ENCODE results near the gene GRIK5. TPM values are rescaled to one million over a fixed set of nuclear protein-coding genes. Genes with fewer than 3 reads are reported as not detected.
"Not testable (repeated sequence)": the region's sequence is repeated elsewhere in the genome, so short reads cannot be mapped to it uniquely, and the experiment has no call there.

The GRIK5 gene
- total RNA-seq, 2 donors from 2014 or later = 0.42 to 0.55 TPM

DNA sequence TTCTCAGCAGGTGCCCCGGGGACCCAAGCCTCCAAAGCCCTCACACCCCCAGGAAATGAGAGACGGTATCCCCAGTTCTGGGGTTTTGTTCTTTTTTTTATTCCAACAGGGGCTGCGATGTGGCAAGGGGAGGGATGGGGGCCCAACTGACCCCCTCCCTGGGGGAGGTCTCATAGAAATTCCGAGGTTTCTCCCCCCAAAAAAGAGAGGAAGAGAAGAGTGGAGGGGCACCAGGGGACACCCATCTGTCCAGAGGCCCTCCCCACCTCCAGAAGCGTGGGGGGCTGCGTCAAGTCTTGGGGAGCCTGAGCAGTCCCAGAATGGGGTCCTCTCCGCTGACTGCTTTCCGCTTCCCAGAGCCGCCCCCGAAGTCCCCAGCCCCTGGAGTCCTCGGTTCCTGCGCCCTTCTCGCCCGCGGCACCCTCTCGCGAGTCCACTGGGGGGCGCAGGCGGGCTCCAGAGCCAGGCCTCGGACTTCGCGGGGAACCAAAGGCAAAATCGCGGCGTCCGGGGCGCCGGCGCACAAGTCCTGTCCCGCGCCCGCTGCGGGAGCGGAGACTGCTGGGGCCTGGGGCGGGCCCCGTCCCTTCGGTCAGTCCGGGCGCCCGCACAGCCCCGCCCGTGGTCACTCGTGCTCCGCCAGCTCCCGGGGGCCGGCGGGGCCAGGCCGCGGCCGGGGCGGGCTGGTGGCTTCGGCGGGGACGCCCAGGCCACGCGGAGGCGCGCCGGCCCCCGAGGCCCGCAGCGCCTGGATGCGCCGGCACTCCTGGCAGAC is 71.6 kb downstream of the GRIK5 start:
- H3K36me3 Mint-ChIP-seq (ENCODE audit: low read depth) = peaks cover 21% of the 10 kb centered on the region
- H3K4me3 Mint-ChIP-seq = no peak overlapping the region
- no peak overlapping the region for H3K27ac Mint-ChIP-seq
- DNase-seq (peak in 2 of 3 donors; percentile 21 to 31), ATAC-seq (no peak)
- H3K9me3 ChIP-seq (ENCODE audit: control insufficient read depth, low read length, poor library complexity, severe bottlenecking) = no peaks in the 10 kb centered on the region
- H3K27me3 Mint-ChIP-seq = peaks cover 53% of the 10 kb centered on the region
- peaks cover 31% of the 10 kb centered on the region for H3K4me1 Mint-ChIP-seq

DNA sequence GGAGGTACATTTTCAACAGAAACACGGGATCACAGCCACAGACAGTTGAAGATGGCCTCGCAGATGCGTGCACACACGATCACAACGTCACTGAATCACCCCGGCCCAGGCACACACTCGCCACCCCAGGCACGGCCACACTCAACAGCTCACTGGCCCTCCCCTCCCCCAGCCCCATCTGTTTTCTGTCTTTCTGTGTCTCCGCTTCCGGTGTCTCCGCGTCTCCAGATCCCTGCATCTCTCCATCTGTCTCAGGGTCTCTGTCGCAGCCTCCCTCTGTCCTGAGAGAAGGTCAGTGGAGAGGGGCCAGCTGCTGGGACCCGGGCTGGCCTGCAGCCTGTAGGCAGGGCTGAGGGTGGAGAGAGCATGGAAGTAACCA is 72.2 kb downstream of the GRIK5 start:
- Mint-ChIP-seq H3K27me3 (peaks cover 51% of the 10 kb centered on the region), H3K4me3 (no peak overlapping the region), H3K4me1 (peaks cover 32% of the 10 kb centered on the region), H3K27ac (no peak overlapping the region), H3K36me3 (ENCODE audit: low read depth) (peaks cover 22% of the 10 kb centered on the region)
- no peak for DNase-seq
- no peaks in the 10 kb centered on the region for H3K9me3 ChIP-seq (ENCODE audit: control insufficient read depth, low read length, poor library complexity, severe bottlenecking)
- ATAC-seq = no peak

DNA sequence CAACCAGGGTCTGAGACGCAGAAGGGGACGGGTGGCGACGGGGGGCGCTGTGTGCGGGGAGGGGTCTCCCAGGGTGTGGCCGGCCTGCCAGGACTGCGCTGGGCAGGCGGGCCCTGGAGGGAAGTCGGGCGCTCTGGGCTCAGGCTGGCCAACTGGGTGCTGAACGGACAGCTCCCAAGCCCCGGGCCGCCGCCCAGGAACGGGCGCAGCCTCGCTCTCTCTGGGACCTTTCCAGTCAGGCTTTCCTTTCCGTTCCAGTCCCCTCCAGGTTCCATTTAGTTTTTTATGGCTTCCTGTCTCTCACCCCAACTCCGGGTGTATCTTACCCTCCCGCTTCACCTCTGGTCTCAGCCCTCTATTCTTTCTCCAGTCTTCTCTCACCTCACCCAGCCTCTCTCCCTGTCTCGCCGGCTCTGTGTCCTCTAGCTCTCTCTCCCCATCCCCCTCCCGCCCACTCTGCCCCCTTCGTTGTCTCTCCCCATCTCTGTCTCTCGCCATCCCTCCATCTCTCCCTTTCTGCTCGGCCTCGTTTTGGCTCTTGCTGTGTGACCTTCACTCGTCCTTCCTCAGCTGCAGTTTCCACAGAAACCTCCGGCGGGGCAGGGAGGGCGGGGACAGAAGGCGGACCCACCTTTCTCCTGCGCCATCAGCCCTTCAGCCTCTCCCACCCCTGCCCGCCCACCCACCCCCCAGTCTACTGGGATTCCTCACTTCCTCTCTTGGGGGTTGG is 72.7 kb downstream of the GRIK5 start:
- peak; percentile 29 for ATAC-seq
- peak in 2 of 3 donors; percentile 29 to 30 for DNase-seq
- no peak overlapping the region for H3K27ac Mint-ChIP-seq
- peak overlapping the region; percentile 0 for H3K4me3 Mint-ChIP-seq
- H3K36me3 Mint-ChIP-seq (ENCODE audit: low read depth) = peaks cover 23% of the 10 kb centered on the region
- peaks cover 46% of the 10 kb centered on the region for H3K27me3 Mint-ChIP-seq
- no peaks in the 10 kb centered on the region for H3K9me3 ChIP-seq (ENCODE audit: control insufficient read depth, low read length, poor library complexity, severe bottlenecking)
- peaks cover 35% of the 10 kb centered on the region for H3K4me1 Mint-ChIP-seq

DNA sequence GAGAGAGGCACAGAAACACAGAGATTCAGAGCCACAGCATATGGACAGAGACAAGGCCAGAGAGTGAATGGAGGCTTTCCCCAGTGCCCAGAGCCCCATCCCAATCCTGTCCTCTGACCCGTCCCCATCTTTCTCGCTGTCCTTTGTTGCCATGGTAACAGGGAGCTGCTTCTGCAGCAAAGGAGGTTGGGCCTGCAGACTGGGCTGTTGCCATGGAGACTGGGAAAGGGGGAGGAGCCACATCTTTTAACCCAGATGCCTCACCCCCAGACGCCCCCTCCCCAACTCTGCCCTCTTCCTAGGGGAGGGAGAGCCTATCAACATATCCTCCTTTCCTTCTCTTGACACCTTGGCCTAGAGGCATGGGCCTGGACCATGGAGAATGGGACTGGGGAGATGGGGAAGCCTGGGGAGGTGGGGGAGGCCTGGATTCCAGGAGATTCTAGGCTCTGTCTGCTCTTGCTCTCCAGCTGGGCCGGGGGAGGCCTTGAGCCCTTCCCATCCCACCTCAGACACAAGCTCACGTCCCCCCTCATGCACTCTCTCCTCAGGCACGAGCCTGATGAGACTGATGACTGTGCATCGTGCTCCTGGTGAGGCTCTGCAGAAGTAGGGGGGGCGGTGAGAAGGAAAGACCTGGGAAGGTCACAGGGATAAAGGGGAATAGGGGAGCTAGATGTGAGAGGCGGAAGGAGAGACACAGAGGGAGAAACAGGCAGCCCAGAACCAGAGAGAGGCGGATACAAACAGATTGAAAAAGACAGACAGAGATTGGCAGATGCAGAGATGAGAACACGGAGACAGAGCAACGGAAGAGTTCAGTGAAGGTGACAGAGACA is 73.8 kb downstream of the GRIK5 start:
- Mint-ChIP-seq H3K4me3 (no peak overlapping the region), H3K4me1 (peaks cover 27% of the 10 kb centered on the region)

DNA sequence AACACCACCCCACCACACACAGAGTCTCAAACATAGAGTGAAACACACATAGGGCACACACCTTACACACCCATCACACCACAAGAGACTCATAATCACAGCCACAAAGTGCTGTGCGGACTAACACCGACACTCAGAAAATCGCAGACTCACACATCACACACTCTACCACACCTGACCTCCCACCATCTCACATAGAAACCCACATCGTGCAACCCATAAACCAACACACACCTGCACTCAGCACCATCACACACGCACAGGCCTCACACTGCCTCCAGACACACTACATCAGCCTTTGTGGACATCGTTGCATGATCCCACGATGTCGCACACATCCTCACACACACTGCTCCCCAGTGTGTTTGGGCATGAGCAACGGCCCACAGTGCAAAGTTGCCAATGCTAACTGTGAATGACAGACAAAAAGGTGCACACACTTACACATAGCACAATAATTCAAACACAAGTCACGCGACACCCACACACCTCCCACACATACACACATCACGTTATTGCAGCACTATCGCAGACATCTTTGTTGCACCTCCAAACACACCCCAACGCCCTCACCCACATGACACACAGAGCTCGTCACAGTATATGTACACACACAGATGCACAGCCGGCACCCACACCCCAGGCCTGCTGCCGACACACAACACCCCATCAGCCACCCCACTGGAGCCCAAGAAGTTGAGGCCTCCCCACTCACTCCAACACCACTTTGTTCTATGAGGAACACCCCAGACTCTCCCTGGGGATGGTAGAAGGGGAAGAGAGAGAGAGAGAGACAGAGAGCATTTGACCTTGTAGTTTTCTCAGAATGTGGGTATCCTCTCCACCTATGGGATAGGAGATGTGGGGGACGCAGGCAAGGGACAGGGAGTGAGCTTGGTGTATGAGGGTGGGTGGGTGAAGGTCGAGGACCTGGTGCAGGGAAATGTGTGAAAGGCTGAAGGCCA is 74.7 kb downstream of the GRIK5 start:
- Mint-ChIP-seq H3K36me3 (ENCODE audit: low read depth) (peaks cover 17% of the 10 kb centered on the region), H3K27ac (no peak overlapping the region), H3K27me3 (peaks cover 26% of the 10 kb centered on the region), H3K4me3 (peak overlapping the region; percentile 66), H3K4me1 (peaks cover 27% of the 10 kb centered on the region)
- DNase-seq (no peak), ATAC-seq (no peak)
- no peaks in the 10 kb centered on the region for H3K9me3 ChIP-seq (ENCODE audit: control insufficient read depth, low read length, poor library complexity, severe bottlenecking)

More for the DNA sequence above, 73.8 kb downstream of the GRIK5 start:
- ATAC-seq (no peak), DNase-seq (no peak)
- no peaks in the 10 kb centered on the region for H3K9me3 ChIP-seq (ENCODE audit: control insufficient read depth, low read length, poor library complexity, severe bottlenecking)
- peaks cover 17% of the 10 kb centered on the region for H3K36me3 Mint-ChIP-seq (ENCODE audit: low read depth)
- no peak overlapping the region for H3K27ac Mint-ChIP-seq
- peaks cover 35% of the 10 kb centered on the region for H3K27me3 Mint-ChIP-seq

DNA sequence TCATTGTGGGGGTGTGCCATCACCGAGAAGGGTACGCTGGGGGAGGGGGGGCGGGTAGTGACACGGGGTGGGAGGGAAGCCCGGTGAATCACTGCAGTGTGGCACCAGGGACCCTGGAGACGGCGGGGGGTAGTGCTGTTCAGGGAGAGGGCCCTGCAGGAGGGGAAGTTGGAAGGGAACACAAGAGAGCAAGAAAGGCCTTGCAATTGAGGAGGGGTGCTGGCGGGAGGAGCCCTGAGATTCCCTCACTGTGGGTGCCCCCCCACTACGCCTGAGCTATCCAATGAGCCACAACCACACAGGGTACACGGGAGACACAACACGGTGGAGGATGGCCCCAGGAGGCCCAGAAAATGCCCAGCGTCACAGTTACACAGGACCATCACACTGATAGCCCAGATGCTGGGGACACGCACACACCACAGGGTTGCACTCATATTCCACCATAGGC is 75.5 kb downstream of the GRIK5 start:
- DNase-seq = no peak
- no peak overlapping the region for H3K27ac Mint-ChIP-seq
- H3K4me1 Mint-ChIP-seq = peaks cover 24% of the 10 kb centered on the region
- H3K36me3 Mint-ChIP-seq (ENCODE audit: low read depth) = peaks cover 14% of the 10 kb centered on the region
- ATAC-seq = no peak
- no peaks in the 10 kb centered on the region for H3K9me3 ChIP-seq (ENCODE audit: control insufficient read depth, low read length, poor library complexity, severe bottlenecking)
- peak overlapping the region; percentile 66 for H3K4me3 Mint-ChIP-seq
- peaks cover 18% of the 10 kb centered on the region for H3K27me3 Mint-ChIP-seq

DNA sequence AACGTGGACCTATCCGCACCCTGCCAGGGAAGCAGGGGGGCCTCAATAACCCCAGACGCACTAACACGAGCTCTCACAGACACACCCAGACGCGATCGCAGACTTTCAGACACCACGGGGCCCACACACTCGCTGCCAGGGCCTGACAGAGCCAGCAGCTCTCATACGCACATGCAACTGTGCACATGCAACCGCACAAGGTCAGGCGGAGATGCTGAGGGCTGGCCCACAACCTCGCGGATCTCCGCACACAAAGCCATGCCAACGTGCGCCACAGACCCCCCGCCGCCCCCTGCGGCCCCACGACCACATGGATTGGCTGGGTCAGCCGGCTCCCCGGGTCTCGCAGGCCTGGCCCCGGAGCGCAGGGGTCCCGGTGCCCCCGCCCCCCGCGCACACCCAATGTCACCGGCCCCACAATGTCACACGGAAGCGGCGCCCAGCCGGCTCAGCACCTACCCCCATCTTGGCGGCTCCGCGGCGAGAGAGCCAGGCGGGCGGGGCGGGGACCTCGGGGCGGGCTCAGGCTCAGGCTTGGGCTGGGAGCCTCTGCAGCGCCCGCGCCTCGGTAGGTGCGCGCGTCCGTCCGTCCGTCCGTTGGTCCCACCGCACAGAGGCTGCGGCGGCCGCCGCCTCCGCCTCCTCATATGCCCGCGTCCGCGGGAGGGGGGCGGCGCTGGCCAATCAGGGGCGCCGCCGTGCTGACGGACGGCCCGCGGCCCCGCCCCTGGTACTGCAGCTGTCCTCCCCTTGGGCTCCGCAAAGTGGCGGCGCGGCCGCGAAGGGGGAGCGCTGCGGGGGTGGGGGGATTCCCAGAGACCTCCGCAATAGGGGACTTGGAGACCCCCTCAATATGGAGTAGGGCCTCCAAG is 76.2 kb downstream of the GRIK5 start, which contains the start of gene ATP1A3:
TSS of gene ATP1A3 (minus strand) at position 619 of the 872 bp plus-strand sequence. CDS start at position 465, 154 bp downstream.
- peaks cover 23% of the 10 kb centered on the region for H3K4me1 Mint-ChIP-seq
- H3K27me3 Mint-ChIP-seq = peaks cover 13% of the 10 kb centered on the region
- H3K36me3 Mint-ChIP-seq (ENCODE audit: low read depth) = peaks cover 13% of the 10 kb centered on the region
- ATAC-seq = peak; percentile 83
- H3K4me3 Mint-ChIP-seq = peak within 1 kb of the TSS; percentile 86
- no peaks in the 10 kb centered on the region for H3K9me3 ChIP-seq (ENCODE audit: control insufficient read depth, low read length, poor library complexity, severe bottlenecking)
- H3K27ac Mint-ChIP-seq = peak within 1 kb of the TSS; percentile 81
- peak; percentile 32 to 56 (median 53) for DNase-seq

DNA sequence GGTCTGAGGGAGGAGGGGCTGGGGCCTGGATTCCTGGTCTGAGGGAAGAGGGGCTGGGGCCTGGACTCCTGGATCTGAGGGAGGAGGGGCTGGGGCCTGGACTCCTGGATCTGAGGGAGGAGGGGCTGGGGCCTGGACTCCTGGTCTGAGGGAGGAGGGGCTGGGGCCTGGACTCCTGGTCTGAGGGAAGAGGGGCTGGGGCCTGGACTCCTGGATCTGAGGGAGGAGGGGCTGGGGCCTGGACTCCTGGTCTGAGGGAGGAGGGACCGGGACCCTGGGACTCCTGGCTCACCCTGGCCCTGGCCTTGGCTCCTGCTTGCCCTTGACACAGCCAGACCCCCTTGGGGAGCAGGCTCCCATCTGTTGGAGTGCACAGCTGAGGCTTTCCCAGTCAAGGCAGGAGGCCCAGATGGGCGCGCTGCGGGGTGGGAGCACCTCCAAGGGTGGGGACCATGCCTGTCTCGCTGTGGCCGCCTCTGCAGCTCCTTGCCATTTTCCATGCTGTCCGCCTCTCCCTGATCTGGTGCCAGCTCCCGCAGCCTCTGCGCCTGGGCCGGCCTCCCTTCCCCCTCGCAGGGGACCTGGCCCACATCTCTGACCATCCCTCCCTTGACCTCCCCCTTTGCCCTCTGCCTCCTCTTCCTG is 78.0 kb downstream of the GRIK5 start:
- H3K4me1 Mint-ChIP-seq = peaks cover 16% of the 10 kb centered on the region
- not testable (repeated sequence) for ATAC-seq; H3K9me3 ChIP-seq (ENCODE audit: control insufficient read depth, low read length, poor library complexity, severe bottlenecking); DNase-seq
- peak overlapping the region; percentile 60 for H3K27ac Mint-ChIP-seq
- peak overlapping the region; percentile 86 for H3K4me3 Mint-ChIP-seq
- peaks cover 13% of the 10 kb centered on the region for H3K36me3 Mint-ChIP-seq (ENCODE audit: low read depth)
- peaks cover 13% of the 10 kb centered on the region for H3K27me3 Mint-ChIP-seq

DNA sequence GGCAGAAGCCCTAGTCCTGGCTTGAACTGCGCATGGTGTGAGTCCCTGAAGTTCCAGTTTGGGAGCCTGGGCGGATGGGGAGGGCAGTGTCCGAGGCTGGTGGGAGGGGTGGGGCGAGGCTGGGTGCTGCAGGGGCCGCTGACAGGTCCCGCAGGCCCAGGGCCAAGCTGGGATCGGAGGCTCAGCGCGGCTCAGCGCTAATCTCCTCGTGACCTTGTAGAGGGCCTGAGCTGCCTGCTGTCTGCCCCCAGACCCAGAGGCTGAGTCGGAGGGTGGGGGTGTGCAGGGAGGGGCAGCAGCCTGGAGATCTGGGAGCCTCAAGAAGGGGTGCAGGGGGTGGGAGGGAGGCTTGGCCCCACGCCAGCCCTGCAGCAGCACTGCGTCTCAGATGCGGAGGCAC is 79.0 kb downstream of the GRIK5 start:
- Mint-ChIP-seq H3K4me1 (peaks cover 16% of the 10 kb centered on the region), H3K27ac (no peak overlapping the region), H3K4me3 (no peak overlapping the region), H3K36me3 (ENCODE audit: low read depth) (peaks cover 15% of the 10 kb centered on the region), H3K27me3 (peaks cover 13% of the 10 kb centered on the region)
- ATAC-seq = no peak
- no peak for DNase-seq
- no peaks in the 10 kb centered on the region for H3K9me3 ChIP-seq (ENCODE audit: control insufficient read depth, low read length, poor library complexity, severe bottlenecking)

DNA sequence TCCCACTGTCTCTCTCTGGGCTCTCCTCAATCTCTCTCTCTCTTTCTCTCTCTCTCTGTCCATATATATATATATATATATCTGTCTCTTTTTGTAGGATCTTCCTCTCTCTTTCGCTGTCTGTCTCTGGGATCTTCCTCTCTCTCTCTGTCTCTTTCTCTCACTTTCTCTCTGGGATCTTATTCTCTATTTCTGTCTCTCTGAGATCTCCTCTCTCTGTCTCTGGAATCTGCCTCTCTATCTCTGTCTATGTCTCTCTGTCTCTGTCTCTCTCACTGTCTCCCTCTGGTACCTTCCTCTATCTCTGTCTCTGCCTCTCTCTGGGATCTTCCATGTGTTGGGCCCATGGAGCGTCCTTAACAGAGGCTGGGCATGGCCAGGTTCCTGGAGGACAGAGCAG is 79.4 kb downstream of the GRIK5 start:
- H3K4me1 Mint-ChIP-seq = peaks cover 16% of the 10 kb centered on the region
- ATAC-seq (no peak), DNase-seq (no peak)
- H3K36me3 Mint-ChIP-seq (ENCODE audit: low read depth) = peaks cover 15% of the 10 kb centered on the region
- H3K27ac Mint-ChIP-seq = no peak overlapping the region
- H3K27me3 Mint-ChIP-seq = peaks cover 10% of the 10 kb centered on the region
- H3K4me3 Mint-ChIP-seq = no peak overlapping the region
- H3K9me3 ChIP-seq (ENCODE audit: control insufficient read depth, low read length, poor library complexity, severe bottlenecking) = no peaks in the 10 kb centered on the region

DNA sequence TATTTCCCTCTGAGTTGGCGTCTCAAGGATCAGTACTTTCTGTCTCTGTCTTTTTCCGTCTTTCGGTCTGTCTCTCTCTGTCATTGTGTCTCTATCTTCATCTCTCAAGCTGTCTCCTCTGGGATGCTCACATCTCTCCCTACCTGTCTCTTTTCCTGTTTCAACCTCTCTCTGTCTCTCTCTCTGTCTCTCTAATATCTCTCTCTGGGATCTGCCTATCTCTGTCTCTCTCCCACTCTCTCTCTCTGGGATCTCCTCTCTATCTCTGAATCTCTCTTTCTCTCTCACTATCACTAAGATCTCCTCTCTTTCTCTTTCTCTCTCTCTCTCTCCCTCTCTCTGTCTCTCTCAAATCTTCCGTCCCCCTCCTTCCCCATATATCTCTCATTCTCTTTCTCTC is 80.0 kb downstream of the GRIK5 start:
- DNase-seq = no peak

More for the DNA sequence above, 80.0 kb downstream of the GRIK5 start:
- H3K9me3 ChIP-seq (ENCODE audit: control insufficient read depth, low read length, poor library complexity, severe bottlenecking) = no peaks in the 10 kb centered on the region
- Mint-ChIP-seq H3K36me3 (ENCODE audit: low read depth) (peaks cover 9% of the 10 kb centered on the region), H3K27me3 (peaks cover 4% of the 10 kb centered on the region), H3K4me3 (no peak overlapping the region), H3K27ac (no peak overlapping the region), H3K4me1 (peaks cover 11% of the 10 kb centered on the region)
- ATAC-seq = no peak
